GM06990 (cell line): ENCODE results near the gene CCDC85C.

Experiments used
- DNase-seq: peaks from one replicate; pipeline ENCODE4 v3.0.0-alpha.2; 2011; ENCODE audit not compliant: insufficient read length; ENCODE audit errors: extremely low read depth
- H3K27me3 ChIP-seq: replicated peaks from 2 replicates; pipeline ENCODE4 v1.6.0; 2011; ENCODE audit warnings: low read length; ENCODE audit not compliant: control insufficient read depth, insufficient read depth
- H3K36me3 ChIP-seq: 2 replicates; pipeline ENCODE4 v1.5.1; 2011; ENCODE audit warnings: low read length; ENCODE audit not compliant: control insufficient read depth, insufficient read depth
- H3K4me3 ChIP-seq: replicated peaks from 2 replicates; pipeline ENCODE4 v1.5.1; 2011; ENCODE audit warnings: low read depth, mild to moderate bottlenecking, control low read depth, low read length
- TF ChIP-seq, protein P1 (sequence below): IDR thresholded peaks from 2 replicates; pipeline ENCODE4 v1.5.1; 2011; ENCODE audit warnings: low read length, control low read depth, mild to moderate bottlenecking, inconsistent platforms; ENCODE audit not compliant: insufficient read depth, poor library complexity, severe bottlenecking

The CCDC85C gene

GRCh38 chr14:99593971-99594841 is 9.8 kb downstream of the CCDC85C start:
- H3K4me3 ChIP-seq = no peak overlapping the region
- DNase-seq = no peak
- TF ChIP-seq, protein P1, sequence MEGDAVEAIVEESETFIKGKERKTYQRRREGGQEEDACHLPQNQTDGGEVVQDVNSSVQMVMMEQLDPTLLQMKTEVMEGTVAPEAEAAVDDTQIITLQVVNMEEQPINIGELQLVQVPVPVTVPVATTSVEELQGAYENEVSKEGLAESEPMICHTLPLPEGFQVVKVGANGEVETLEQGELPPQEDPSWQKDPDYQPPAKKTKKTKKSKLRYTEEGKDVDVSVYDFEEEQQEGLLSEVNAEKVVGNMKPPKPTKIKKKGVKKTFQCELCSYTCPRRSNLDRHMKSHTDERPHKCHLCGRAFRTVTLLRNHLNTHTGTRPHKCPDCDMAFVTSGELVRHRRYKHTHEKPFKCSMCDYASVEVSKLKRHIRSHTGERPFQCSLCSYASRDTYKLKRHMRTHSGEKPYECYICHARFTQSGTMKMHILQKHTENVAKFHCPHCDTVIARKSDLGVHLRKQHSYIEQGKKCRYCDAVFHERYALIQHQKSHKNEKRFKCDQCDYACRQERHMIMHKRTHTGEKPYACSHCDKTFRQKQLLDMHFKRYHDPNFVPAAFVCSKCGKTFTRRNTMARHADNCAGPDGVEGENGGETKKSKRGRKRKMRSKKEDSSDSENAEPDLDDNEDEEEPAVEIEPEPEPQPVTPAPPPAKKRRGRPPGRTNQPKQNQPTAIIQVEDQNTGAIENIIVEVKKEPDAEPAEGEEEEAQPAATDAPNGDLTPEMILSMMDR = no peak

DNA sequence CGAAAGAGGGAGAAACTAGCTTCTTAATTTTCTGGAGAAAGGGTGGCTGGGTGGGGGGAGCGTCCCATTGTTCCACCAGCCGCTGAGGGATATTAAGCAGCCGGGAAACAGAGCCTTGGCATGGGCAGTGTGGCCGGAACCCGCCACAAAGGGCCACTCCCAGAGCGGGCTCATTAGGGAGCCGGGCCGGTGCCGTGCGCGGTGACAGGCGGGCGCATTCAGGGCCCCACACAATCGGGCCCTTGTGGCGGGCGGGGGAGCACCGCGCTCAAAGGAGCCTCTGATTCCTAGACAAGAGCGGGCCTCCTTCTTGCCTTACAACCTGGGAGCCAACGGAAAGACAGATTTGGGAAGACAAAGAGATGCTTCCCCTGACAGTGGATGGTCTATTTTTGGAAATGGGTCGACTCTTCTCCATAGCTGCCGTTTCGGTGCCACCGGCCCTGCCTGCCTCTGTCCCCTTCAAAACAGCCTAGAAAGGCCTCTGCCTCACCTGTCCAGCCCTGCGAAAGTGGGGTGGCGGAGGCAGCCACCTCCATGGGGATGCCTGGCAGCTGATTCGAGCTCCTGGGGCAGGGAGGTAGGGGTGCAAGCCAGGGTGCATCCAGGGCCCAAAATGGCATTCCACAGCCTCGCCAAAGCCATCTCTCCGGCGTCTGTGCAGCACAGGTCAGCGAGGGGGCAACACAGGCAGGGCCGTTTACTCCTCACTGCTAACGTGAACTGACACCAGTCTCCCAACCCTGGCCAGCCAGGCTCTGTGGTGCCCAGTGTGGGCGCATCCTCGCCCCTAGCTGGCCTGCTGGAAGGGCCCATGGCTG is 10.9 kb downstream of the CCDC85C start:
- H3K36me3 ChIP-seq = no peaks in the 10 kb centered on the region
- TF ChIP-seq, protein P1 = no peak
- no peaks in the 10 kb centered on the region; the same call in 1 of the 2 replicates for H3K27me3 ChIP-seq
- H3K4me3 ChIP-seq = no peak overlapping the region
- DNase-seq = no peak

More at GRCh38 chr14:99593971-99594841, 9.8 kb downstream of the CCDC85C start:
- no peaks in the 10 kb centered on the region for H3K36me3 ChIP-seq
- no peaks in the 10 kb centered on the region; the same call in 1 of the 2 replicates for H3K27me3 ChIP-seq

GRCh38 chr14:99592394-99592793 is 11.6 kb downstream of the CCDC85C start:
- no peaks in the 10 kb centered on the region; the same call in 1 of the 2 replicates for H3K27me3 ChIP-seq
- no peak overlapping the region for H3K4me3 ChIP-seq
- no peaks in the 10 kb centered on the region for H3K36me3 ChIP-seq
- TF ChIP-seq, protein P1 = no peak
- no peak for DNase-seq

DNA sequence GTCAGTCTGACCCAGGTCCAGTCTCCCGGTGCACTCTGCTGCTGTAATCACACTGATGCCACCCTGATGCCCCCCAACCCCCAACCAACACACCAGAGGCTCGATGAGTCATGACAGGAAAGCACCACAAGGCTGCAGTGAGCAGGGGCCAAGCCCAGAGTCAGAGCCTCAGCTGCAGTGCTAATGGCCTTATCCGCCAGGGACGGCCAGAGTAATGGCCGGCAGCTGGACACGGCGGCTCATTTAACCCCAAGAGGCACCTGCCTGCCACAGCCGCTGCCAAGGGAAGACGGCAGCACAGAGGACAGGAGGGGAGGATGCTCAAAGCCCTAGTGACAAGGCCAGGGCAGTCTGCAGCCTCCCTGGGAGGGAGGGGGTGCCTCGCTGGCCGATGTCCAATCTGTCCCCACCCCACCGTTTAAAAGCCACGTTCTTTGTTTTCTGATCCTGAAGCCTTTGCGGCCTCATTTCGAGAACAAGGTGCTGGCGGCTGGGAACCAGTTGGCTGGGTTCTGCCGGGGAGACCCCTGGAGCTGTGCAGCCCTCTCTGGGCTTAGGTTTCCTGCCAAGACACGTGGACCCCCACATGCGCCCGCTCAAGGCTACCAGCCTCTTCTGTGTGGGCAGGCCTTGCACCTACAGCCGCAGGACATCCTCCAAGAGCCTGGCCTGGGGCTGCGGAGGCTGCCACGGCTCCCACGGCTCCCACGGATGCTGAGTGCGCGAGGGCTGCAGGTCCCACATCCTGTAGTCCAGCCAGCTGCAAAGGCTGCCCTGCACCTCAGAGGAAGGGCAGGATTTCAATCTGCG is 13.1 kb downstream of the CCDC85C start:
- H3K4me3 ChIP-seq = no peak overlapping the region
- H3K27me3 ChIP-seq = no peaks in the 10 kb centered on the region; the same call in 1 of the 2 replicates
- no peak for DNase-seq
- TF ChIP-seq, protein P1 = no peak
- no peaks in the 10 kb centered on the region for H3K36me3 ChIP-seq

- no peaks in the 10 kb centered on the region for H3K36me3 ChIP-seq
- no peak for DNase-seq
- TF ChIP-seq, protein P1 = no peak
- H3K4me3 ChIP-seq = no peak overlapping the region
- no peaks in the 10 kb centered on the region; the same call in 1 of the 2 replicates for H3K27me3 ChIP-seq
Observed at GRCh38 chr14:99589651-99590530, 14.1 kb downstream of the CCDC85C start.
